Neuronal stem cell (in vitro differentiated cells): Measurements from ENCODE around the gene IGFN1.

Source experiments
- DNase-seq: peaks from one replicate; pipeline ENCODE4 v3.0.0-alpha.2; 2013; ENCODE audit warnings: low spot score
- H2AFZ ChIP-seq: one replicate; pipeline ENCODE4 v1.6.1; 2013; ENCODE audit warnings: mild to moderate bottlenecking, low read length, inconsistent platforms
- H2AK5ac ChIP-seq: 2 replicates; pipeline ENCODE4 v1.6.1; 2013; ENCODE audit warnings: low read depth, mild to moderate bottlenecking, inconsistent platforms, low read length, moderate library complexity, mixed read lengths
- H2BK120ac ChIP-seq: 2 replicates; pipeline ENCODE4 v1.6.1; 2013; ENCODE audit warnings: low read depth, mild to moderate bottlenecking, inconsistent platforms, low read length, moderate library complexity, mixed read lengths
- H2BK12ac ChIP-seq: one replicate; pipeline ENCODE4 v1.6.1; 2013; ENCODE audit warnings: low read length, inconsistent platforms
- H2BK15ac ChIP-seq: 2 replicates; pipeline ENCODE4 v1.6.1; 2013; ENCODE audit warnings: mild to moderate bottlenecking, low read length, inconsistent platforms, mixed read lengths
- H2BK5ac ChIP-seq: one replicate; pipeline ENCODE4 v1.6.1; 2013; ENCODE audit warnings: inconsistent platforms, mild to moderate bottlenecking, low read length, moderate library complexity
- H3K14ac ChIP-seq: one replicate; pipeline ENCODE4 v1.6.1; 2013; ENCODE audit warnings: low read length, inconsistent platforms
- H3K18ac ChIP-seq: 2 replicates; pipeline ENCODE4 v1.6.1; 2013; ENCODE audit warnings: low read length, inconsistent platforms
- H3K23ac ChIP-seq: 2 replicates; pipeline ENCODE4 v1.6.1; 2013; ENCODE audit warnings: low read depth, mild to moderate bottlenecking, mixed read lengths, low read length, inconsistent platforms; ENCODE audit not compliant: poor library complexity
- H3K27ac ChIP-seq: replicated peaks from 3 replicates; pipeline ENCODE4 v1.5.1; 2013; ENCODE audit warnings: low read length, inconsistent platforms
- H3K27me3 ChIP-seq, 3 experiments: 2 replicates each; pipeline ENCODE4 v1.6.1; 2013; ENCODE audit warnings: low read length in 3 of 3, mild to moderate bottlenecking in 2 of 3, inconsistent platforms in 1 of 3, low read depth in 1 of 3, mixed read lengths in 1 of 3, moderate library complexity in 1 of 3; ENCODE audit not compliant: control insufficient read depth in 3 of 3, insufficient read depth in 3 of 3
- H3K36me3 ChIP-seq, 2 donors: replicated peaks in 1 of 2; 2 replicates each; pipeline ENCODE4 v1.6.1; 2013; ENCODE audit warnings: low read length in 2 of 2; ENCODE audit not compliant: control insufficient read depth in 2 of 2, insufficient read depth in 2 of 2
- H3K4ac ChIP-seq: 2 replicates; pipeline ENCODE4 v1.6.1; 2013; ENCODE audit warnings: inconsistent platforms, mild to moderate bottlenecking, low read length, moderate library complexity
- H3K4me1 ChIP-seq, 2 donors: 1 replicate in 1 of 2; 2 replicates in 1 of 2; pipeline ENCODE4 v1.6.1; 2013; ENCODE audit warnings: low read length in 2 of 2, low read depth in 1 of 2; ENCODE audit not compliant: control insufficient read depth in 2 of 2, insufficient read depth in 1 of 2
- H3K4me2 ChIP-seq: one replicate; pipeline ENCODE4 v1.6.1; 2013; ENCODE audit warnings: mild to moderate bottlenecking, low read length, inconsistent platforms; ENCODE audit not compliant: insufficient read depth, poor library complexity, severe bottlenecking
- H3K4me3 ChIP-seq, 2 donors: 2 replicates each; pipeline ENCODE4 v1.5.1; 2013; ENCODE audit warnings: low read length in 2 of 2, mild to moderate bottlenecking in 2 of 2, inconsistent platforms in 1 of 2, moderate library complexity in 1 of 2
- H3K79me1 ChIP-seq: one replicate; pipeline ENCODE4 v1.6.1; 2013; ENCODE audit warnings: low read depth, mild to moderate bottlenecking, inconsistent platforms, low read length, moderate library complexity
- H3K9ac ChIP-seq: one replicate; pipeline ENCODE4 v1.6.1; 2013; ENCODE audit warnings: mild to moderate bottlenecking, low read depth, low read length, inconsistent platforms; ENCODE audit not compliant: poor library complexity
- H3K9me3 ChIP-seq, 2 donors: replicated peaks in 1 of 2; 2 replicates each; pipeline versions ENCODE3 to v1.6.1; 2013; ENCODE audit warnings: low read length in 2 of 2, mild to moderate bottlenecking in 2 of 2, inconsistent platforms in 1 of 2, low read depth in 1 of 2, mixed read lengths in 1 of 2, moderate library complexity in 1 of 2; ENCODE audit not compliant: control insufficient read depth in 2 of 2, insufficient read depth in 1 of 2
- H4K8ac ChIP-seq: one replicate; pipeline ENCODE4 v1.6.1; 2013; ENCODE audit warnings: low read depth, mild to moderate bottlenecking, inconsistent platforms, low read length, moderate library complexity
- H4K91ac ChIP-seq: one replicate; pipeline ENCODE4 v1.6.1; 2013; ENCODE audit warnings: low read length, low read depth, mild to moderate bottlenecking, inconsistent platforms; ENCODE audit not compliant: poor library complexity
- WGBS, 2 donors: extraction: QIAGEN DNeasy Blood & Tissue Kit; methylation state at CpG; one replicate each; pipeline ENCODE4 v1.1.7; 2013; ENCODE audit warnings: missing lambda C conversion rate in 2 of 2, mixed read lengths in 1 of 2; ENCODE audit not compliant: insufficient read length in 2 of 2, insufficient replicate concordance in 1 of 2; ENCODE audit errors: extremely low coverage in 2 of 2; 5-methylcytosine and 5-hydroxymethylcytosine counted together

The IGFN1 gene

DNA sequence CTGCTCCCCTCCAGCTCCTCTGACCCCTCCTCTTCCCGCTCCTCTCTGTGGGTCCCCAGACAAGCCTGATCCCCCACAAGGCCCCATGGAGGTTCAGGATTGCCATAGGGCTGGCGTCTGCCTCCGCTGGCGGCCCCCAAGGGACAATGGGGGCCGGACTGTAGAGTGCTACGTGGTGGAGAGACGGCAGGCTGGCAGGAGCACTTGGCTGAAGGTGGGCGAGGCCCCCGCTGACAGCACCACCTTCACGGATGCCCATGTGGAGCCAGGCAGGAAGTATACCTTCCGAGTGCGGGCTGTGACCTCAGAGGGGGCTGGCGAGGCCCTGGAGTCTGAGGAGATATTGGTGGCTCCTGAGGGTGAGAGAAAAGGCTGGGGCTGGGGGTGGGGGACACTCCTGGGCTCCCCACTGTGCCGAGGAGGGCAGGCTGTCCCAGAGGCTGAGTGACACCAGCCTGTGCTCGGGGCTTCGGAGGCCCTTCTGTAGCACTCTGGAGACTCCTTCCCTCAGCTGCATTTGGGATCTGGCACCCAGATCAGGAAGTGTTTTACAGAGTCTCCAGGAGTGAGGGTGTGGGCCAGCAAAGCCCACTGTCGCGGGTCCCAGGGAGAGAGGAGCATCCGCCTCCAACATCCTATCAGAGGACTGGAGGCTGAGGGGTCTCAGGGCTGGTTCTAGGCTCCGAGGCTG, 25.9 kb downstream of the IGFN1 start:
- Histone ChIP-seq H2BK5ac (no peak overlapping the region), H3K4me1 (peaks cover 2% of the 10 kb centered on the region in 2 donors)

GRCh38 chr1:201217146-201217545, 26.5 kb downstream of the IGFN1 start:
- H3K36me3 ChIP-seq = no peaks in the 10 kb centered on the region
- H3K9ac ChIP-seq = no peak overlapping the region
- no peak overlapping the region for H3K4ac ChIP-seq
- H3K4me1 ChIP-seq = peaks cover 2% of the 10 kb centered on the region in 2 donors
- no peak for DNase-seq
- H3K14ac ChIP-seq = peak overlapping the region; percentile 22
- H3K79me1 ChIP-seq = no peaks in the 10 kb centered on the region
- H4K91ac ChIP-seq = no peak overlapping the region
- peaks cover 0 to 25% (median 0%) of the 10 kb centered on the region in 3 experiments for H3K27me3 ChIP-seq
- no peak overlapping the region for H2AFZ ChIP-seq
- H2AK5ac ChIP-seq = peak overlapping the region; percentile 17
- H3K18ac ChIP-seq = peak overlapping the region; percentile 34
- H3K4me2 ChIP-seq = no peak overlapping the region
- H4K8ac ChIP-seq = no peak overlapping the region
- no peak overlapping the region for H2BK5ac ChIP-seq
- H3K9me3 ChIP-seq = no peaks in the 10 kb centered on the region
- H2BK120ac ChIP-seq = no peak overlapping the region
- H3K4me3 ChIP-seq = no peak overlapping the region
- WGBS, 2 donors = no CpG with 5 or more reads among the region's 14 CpGs
- H2BK12ac ChIP-seq = no peak overlapping the region
- H3K23ac ChIP-seq = no peak overlapping the region
- H2BK15ac ChIP-seq = no peak overlapping the region
- H3K27ac ChIP-seq = no peak overlapping the region

More for the DNA sequence above, 25.9 kb downstream of the IGFN1 start:
- peak overlapping the region; percentile 89 for H3K23ac ChIP-seq
- no peaks in the 10 kb centered on the region for H3K36me3 ChIP-seq
- peak overlapping the region; percentile 50 for H3K18ac ChIP-seq
- no peak for DNase-seq
- H3K14ac ChIP-seq = no peak overlapping the region
- H2BK12ac ChIP-seq = peak overlapping the region; percentile 36
- H3K4ac ChIP-seq = no peak overlapping the region
- no peak overlapping the region for H4K91ac ChIP-seq
- no peak overlapping the region for H2AFZ ChIP-seq
- H3K9me3 ChIP-seq = no peaks in the 10 kb centered on the region
- no peak overlapping the region for H2BK120ac ChIP-seq
- H3K9ac ChIP-seq = no peak overlapping the region
- no peak overlapping the region for H3K4me3 ChIP-seq
- peaks cover 0 to 28% (median 0%) of the 10 kb centered on the region in 3 experiments for H3K27me3 ChIP-seq
- H4K8ac ChIP-seq = no peak overlapping the region
- WGBS, 2 donors = no CpG with 5 or more reads among the region's 20 CpGs
- H3K79me1 ChIP-seq = no peaks in the 10 kb centered on the region
- H3K27ac ChIP-seq = no peak overlapping the region
- no peak overlapping the region for H3K4me2 ChIP-seq
- H2BK15ac ChIP-seq = no peak overlapping the region
- H2AK5ac ChIP-seq = peak overlapping the region; percentile 17

DNA sequence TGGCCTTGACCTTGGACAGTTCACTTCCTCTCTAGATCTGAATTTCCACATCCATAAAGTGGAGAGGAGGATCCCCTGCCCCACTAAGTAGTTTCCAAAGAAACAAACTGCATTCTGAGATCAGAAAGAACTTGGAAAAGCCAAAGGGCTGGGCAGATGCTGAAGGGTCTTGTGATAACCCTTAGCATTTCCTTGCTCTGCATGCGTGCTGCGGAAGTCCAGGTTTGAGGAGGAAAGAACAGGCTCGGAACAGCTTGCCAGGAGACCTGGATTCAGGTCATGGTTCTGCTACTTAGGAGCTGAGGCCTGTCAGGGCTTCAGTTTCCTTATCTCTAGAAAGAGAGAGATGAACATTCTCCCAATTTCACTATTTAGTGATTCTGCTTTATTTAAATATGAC, 27.2 kb downstream of the IGFN1 start:
- Histone ChIP-seq H3K4me2 (no peak overlapping the region), H2BK5ac (no peak overlapping the region), H3K9me3 (no peaks in the 10 kb centered on the region), H3K27me3 (peaks cover 0 to 23% (median 0%) of the 10 kb centered on the region in 3 experiments), H3K79me1 (no peaks in the 10 kb centered on the region), H3K36me3 (no peaks in the 10 kb centered on the region), H3K23ac (no peak overlapping the region), H4K8ac (no peak overlapping the region), H3K27ac (no peak overlapping the region), H2AK5ac (no peak overlapping the region), H3K18ac (no peak overlapping the region), H3K4me3 (no peak overlapping the region), H3K4me1 (peaks cover 2% of the 10 kb centered on the region in 2 donors), H2AFZ (no peak overlapping the region), H2BK12ac (no peak overlapping the region), H2BK15ac (no peak overlapping the region), H2BK120ac (no peak overlapping the region), H3K14ac (no peak overlapping the region), H3K9ac (no peak overlapping the region), H4K91ac (no peak overlapping the region), H3K4ac (no peak overlapping the region)
- WGBS, 2 donors = no CpG with 5 or more reads among the region's 3 CpGs
- no peak for DNase-seq

- Histone ChIP-seq H4K8ac (no peak overlapping the region), H3K4ac (no peak overlapping the region), H3K23ac (no peak overlapping the region), H2BK15ac (no peak overlapping the region), H3K36me3 (no peaks in the 10 kb centered on the region), H3K4me1 (peaks cover 2% of the 10 kb centered on the region in 2 donors), H2BK5ac (no peak overlapping the region), H3K79me1 (no peaks in the 10 kb centered on the region), H2AK5ac (no peak overlapping the region), H3K18ac (no peak overlapping the region), H2BK12ac (no peak overlapping the region), H3K4me3 (peak overlapping the region in 1 of 2 donors; percentile 13), H3K9me3 (no peaks in the 10 kb centered on the region), H3K27me3 (peaks cover 0 to 18% (median 0%) of the 10 kb centered on the region in 3 experiments), H3K4me2 (no peak overlapping the region), H2AFZ (no peak overlapping the region), H3K14ac (no peak overlapping the region), H3K27ac (no peak overlapping the region), H2BK120ac (no peak overlapping the region), H3K9ac (no peak overlapping the region), H4K91ac (no peak overlapping the region)
- WGBS, 2 donors = no CpG with 5 or more reads among the region's 10 CpGs
- no peak for DNase-seq
These were observed 27.8 kb downstream of the IGFN1 start for GRCh38 chr1:201218409-201218808.
